GM18858 (cell line): Measurements from ENCODE around the gene NDUFA13.

Source experiments
- ATAC-seq: cut with Tn5 transposase; IDR thresholded peaks from one replicate; pipeline ENCODE4 v1.9.1; 2021; ENCODE audit not compliant: unreplicated experiment

The NDUFA13 gene

DNA sequence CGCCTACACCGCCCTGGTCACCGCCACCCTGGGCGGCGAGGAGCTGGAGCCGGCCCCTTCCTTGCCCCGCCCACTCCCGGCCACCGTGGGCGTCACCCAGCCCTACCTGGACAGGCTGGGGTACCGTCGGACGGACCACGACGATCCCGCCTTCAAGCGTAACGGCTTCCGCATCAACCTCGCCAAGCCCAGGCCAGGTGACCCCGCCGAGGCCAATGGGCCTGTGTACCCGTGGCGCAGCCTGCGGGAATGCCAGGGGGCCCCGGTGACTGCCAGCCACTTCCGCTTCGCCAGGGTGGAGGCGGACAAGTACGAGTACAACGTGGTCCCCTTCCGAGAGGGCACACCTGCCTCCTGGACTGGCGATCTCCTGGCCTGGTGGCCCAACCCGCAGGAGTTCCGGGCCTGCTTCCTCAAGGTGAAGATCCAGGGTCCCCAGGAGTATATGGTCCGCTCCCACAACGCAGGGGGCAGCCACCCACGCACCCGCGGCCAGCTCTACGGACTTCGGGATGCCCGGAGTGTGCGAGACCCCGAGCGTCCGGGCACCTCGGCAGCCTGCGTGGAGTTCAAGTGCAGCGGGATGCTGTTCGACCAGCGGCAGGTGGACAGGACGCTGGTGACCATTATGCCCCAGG lies 29.0 kb downstream of the NDUFA13 start:
- ATAC-seq = no peak

- ATAC-seq = no peak
These were observed 29.7 kb downstream of the NDUFA13 start for GRCh38 chr19:19545707-19546106.

DNA sequence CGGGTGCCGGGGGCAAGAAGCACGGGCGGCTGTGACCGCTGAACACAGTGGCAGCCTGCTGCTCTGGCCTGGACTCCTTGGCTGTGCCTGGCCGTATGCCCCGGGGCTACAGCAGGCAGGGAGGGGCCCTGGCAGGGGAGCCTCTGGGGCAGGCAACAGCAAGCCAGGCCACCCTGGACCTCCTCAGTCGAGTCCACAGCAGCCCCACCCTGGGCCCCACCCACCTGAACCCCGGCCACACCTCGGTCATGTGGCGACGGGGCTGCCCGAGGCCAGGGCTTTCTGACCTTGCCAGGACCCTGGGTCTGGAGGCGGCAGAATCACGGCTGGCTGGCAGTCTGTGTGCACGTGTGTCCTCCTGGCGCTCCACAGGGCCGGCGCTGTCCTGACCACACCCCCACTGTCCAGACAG lies 30.7 kb downstream of the NDUFA13 start:
- ATAC-seq = no peak

- no peak for ATAC-seq
These were observed 31.8 kb downstream of the NDUFA13 start for GRCh38 chr19:19547674-19548336.

GRCh38 chr19:19548915-19549759 lies 33.1 kb downstream of the NDUFA13 start:
- no peak for ATAC-seq

- no peak for ATAC-seq
These were observed 33.9 kb downstream of the NDUFA13 start for GRCh38 chr19:19549804-19550464.

DNA sequence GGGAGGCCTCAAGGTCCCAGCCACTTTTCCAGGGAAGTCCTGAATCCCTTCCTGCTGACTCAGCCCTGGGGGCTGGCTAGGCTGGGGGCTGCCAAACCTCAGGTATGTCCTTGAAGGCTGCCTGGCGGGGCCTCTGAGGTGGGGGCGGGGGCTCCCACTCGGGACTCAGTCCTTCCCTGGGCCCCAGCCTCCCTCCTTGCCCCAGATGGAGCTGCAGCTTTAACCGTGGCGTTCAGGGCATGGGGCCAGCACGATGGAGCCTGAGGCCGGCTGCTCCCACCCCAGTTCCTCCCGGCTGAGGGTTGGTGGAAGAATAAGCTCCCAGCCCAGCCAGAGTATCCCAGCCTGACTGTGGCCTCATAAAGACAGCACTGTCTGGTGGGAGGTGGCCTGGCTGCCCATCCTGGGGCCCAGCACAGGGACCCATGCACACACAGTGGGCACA lies 34.5 kb downstream of the NDUFA13 start:
- ATAC-seq = no peak

DNA sequence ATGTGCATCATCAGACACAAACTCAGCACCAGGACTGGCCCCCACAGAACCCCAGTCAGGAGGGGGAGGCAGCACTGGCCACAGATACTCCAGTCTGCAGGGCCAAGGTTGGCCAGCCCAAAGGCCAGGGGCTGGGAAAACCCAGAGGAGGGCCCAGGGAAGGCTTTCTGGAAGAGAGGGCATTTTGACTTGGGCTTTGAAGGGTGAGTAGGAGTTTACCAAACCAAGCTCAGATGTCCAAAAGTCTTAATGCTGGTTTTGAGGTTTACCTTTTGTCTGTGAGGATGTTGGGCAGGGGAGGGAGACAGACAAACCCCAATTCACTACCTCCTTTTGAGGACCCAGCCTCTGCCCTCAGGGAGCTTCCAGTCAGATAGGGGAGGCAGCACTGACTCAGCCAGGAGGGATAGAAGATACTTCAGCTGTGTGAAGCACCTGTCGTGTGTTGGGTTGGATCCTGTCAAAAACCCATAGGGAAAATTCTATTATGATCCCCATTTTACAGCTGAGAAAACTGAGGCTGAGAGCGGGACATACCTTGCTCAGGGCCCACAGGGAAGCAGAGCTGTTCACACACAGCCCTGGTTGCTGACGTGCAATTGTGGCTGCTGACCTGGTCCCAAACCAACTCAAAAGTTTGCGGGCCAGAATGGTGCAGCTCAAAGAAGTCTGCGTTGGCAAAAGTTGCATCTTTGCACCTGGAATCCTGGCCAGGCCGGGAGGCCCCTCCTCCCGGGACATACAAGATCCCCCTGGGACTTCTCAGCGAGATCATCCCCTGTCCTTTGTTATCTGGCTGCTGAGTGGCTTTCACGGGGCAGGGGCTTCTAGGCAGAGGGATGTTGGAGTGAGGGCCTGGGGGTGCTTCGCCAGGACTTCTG lies 35.2 kb downstream of the NDUFA13 start:
- ATAC-seq = no peak

DNA sequence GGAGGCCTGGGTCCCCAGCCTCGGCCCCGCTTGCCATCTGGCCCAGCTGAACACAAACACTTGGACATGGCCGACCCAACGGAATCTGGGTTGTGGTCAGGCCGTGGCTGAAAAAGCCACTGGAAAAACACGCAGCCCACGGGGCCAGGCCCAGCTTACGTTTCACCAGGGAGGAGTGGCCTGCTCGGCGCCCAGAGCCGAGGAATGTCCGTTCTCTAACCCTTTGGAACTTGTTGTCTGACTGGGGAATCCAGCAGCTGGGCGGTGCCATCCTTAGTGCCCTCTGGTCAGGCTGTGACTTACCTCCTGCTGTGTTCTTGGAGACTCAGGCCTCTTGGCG lies 35.8 kb downstream of the NDUFA13 start:
- no peak for ATAC-seq

DNA sequence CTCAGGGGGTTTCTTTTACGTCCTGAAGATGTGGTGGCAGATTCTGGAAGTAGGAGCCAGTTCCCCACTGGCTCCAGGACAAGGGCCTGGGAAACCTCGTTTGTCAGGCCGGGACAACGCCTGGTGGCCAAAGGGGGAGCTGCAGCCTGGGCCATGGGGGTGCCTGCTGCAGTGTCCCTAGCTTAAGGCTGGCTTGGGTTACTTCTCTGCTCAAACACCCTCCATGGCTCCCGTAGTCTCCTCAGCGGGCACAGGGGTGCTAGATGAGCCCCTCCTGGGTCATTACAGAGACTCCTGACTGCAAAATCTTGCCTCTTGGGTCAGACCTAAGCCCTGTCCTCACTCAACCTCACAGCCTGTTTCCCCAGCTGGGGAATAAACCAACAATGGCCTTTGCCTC lies 36.8 kb downstream of the NDUFA13 start:
- ATAC-seq = no peak

- ATAC-seq = no peak
These were observed 37.6 kb downstream of the NDUFA13 start for GRCh38 chr19:19553670-19554069.

DNA sequence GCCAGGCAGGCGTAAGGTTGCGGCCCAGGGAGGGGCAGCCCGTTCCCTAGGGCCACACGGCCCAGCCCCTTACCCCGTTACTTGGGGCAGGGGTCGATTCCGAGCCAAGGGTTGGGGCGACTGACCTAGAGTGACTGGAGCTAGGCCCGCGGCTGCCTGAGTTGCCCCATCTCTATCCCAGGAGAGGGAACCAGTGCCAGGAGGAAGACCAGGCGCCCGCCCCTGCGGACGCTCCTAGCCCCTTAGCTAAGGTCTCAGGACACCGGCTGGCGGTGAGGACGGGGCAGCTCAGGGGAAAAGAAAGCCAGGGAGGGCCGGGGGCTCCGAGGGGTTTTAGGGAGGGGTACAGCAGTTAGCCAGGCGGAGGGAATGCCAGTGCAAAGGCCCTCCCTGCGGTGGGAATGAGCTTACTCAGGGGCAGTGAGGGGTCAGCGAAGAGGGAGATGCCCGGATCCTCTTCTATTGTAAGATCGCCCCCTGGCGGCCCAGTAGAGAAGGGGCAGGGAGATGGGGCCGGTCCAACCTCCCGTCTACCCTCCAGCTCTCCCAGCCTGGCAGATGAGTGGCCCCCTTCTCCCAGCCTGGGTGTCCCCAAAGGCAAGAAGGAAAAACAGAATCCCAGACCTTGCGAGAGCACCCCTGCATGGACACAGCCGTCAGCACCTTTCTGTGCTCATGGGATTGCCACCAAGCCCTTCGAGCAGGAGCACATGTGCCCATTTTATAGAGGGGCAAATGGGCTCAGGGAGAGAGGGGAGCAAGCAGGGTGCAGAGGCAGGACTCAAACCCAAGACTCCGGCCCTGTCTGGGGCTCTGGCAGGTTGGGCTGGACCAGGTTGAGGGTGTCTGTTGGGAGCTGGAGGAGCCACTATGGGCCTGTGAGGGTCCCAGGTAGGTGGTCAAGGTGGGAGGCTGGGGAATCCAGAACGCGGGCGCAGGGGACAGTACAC lies 38.3 kb downstream of the NDUFA13 start:
- no peak for ATAC-seq

DNA sequence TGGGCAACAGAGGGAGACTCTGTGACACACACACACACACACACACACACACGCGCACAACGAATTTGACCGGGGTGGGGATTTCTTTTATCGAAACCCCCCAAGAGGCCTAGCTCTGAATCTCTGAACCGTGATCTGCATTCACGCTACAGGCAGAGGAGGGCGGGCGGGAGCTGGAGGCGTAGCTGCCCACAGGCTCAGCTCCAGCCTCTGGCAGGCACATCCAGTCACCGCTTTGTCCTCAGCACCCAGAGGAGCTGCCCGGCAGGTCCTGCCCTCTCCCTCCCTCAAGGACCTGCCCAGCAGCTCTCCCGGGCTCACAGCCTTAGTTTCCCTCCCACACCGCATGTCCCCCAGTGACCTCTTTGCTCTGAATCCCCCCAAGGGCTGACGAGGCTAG lies 42.0 kb downstream of the NDUFA13 start:
- ATAC-seq = no peak

DNA sequence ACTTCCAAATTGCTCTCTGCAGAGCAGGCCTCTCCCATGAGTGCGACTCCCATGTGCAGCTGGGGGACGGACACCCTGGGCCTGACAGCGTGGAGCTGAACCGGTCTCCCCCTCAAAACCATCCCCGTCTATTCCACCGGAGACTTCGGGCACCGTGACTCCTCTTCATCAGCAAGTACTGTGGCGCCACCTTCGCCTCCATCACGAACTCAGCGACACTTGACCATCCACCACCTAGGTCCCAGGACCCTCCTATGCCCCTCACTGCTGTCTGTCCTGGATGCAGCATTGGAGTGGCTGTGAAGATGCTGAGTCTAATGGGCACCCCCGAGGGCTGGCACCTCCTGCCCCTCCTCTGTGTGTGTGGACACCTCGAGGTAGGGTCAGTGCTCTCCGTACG lies 42.6 kb downstream of the NDUFA13 start:
- ATAC-seq = no peak

- no peak for ATAC-seq
These were observed 43.9 kb downstream of the NDUFA13 start for GRCh38 chr19:19559931-19560330.

GRCh38 chr19:19561946-19562664 lies 46.1 kb downstream of the NDUFA13 start:
- ATAC-seq = no peak

DNA sequence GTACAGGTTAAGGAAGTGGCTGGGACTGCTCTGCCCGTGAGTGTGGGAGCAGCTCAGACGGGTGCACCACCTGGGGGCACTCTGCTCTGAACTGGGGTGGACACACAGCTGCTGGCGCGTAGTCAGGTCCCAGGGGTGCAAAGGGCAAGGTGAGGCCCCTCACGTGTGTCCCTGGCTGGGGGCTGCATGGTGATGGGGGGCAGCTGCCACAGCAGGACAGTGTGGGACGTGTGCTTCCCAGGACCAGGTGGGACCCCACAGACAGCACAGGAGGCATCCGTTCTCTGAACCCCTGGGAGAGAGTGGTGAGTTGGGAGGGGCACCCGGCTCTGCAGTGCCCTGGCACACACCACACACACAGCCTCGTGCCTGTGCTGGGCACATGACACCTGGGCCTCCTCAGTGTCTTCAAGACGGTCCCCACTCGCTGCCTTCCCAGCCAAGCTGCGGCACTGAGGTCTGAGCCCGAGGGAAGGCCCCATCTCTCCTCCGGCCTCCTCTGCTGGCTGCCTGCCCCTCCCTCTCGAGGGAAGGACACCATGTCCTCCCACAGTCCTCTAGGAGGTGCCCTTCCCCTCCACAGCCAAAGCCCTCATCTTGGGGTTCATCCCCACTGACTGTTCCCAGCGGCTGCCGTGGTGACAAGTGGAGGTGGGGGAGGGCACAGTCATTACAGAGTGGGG lies 46.8 kb downstream of the NDUFA13 start:
- no peak for ATAC-seq

- no peak for ATAC-seq
These were observed 47.4 kb downstream of the NDUFA13 start for GRCh38 chr19:19563348-19563848.
